Right hindlimb (tissue), 1 donor: ENCODE results near the gene PBX3.
A peak's percentile ranks its signal among the peaks of the same experiment; 100 is the strongest.

ENCODE experiments used
- DNase-seq: peaks from one replicate; pipeline ENCODE4 v3.0.0-alpha.2; 2018

PBX3 gene

DNA sequence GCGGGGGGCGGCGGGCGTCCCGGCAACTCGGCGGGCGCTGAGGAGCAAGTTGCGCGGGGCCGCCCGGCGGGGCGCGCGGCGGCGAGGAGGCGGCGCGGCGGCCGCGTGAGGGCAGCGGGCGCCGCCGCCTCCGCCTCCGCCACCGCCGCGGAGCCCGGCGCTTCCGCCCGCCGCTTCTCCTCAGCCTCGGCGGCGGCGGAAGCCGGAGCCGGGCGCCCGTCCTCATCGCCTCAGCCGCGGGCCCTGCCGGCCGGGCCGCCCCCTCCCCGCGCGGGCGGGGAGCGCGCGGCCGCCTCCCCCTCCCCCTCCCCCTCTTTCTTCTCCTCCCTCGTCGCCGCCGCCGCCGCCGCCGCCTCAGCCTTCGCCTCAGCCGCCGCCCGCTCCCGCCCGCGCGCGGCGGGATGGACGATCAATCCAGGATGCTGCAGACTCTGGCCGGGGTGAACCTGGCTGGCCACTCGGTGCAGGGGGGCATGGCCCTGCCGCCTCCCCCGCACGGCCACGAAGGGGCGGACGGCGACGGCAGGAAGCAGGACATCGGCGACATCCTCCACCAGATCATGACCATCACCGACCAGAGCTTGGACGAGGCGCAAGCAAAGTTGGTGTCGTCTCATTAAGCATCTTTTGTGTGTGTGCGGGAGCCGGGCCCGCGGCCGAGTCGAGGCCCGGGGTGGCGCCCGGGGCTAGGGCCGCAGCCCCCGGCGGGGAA is at the start of gene PBX3:
PBX3 (plus strand) TSS at position 321 of the 712 bp plus-strand sequence.
- DNase-seq = peak; percentile 68

DNA sequence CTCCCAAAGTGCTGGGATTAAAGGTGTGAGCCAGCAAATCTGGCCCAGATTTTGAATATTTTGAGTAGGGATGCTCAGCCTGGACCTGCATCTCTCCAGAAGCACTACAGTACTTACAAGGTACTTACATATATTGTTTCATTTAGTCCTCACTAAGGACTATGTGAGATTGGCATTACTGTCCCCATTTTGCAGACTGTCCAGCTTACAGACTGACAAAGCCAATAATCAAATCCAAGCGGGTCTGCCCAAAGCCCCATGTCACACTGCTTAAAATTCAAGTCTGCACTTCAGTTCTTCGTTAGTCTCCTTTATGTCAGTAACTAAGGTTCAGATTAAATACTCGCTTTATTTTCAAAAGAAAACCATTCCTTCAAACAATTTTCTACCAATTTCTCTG is 47.3 kb upstream of the PBX3 start:
- no peak for DNase-seq

DNA sequence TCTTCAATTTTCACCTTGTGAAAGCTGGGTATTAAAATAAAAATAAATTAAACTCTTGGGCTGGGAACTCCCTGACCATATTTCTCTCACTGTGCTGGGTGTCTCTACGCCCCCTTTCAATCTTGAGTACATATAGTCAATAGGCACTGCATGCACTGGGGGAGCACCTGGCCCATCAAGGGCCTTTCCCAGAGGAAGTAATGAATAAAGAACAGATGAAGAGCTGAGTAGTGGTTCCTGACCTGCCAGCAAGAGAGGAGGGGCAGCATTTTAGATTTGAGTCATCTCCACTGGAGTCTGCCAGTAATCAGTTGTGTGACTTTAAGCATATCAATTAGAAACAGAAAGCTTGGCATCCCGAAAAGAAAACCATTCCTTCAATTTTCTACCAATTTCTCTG is 46.4 kb upstream of the PBX3 start:
- DNase-seq = no peak

DNA sequence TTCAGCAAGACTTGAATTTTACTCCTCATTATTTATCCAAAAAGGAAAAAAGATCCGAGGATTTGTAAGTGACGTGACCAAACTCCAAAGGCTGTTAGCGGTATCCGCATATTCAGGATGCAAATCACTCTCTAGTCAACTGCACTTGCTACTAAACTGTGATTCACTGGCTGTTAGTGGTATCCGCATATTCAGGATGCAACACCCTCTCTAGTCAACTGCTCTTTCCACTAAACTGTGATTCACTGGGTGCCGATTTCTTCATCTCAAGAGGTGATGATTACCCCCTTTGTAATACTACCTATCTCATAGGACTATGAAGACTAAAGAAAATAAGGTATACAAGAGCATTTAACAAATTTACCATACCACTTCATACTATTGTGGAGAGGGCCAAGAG is 45.8 kb upstream of the PBX3 start:
- DNase-seq = no peak

DNA sequence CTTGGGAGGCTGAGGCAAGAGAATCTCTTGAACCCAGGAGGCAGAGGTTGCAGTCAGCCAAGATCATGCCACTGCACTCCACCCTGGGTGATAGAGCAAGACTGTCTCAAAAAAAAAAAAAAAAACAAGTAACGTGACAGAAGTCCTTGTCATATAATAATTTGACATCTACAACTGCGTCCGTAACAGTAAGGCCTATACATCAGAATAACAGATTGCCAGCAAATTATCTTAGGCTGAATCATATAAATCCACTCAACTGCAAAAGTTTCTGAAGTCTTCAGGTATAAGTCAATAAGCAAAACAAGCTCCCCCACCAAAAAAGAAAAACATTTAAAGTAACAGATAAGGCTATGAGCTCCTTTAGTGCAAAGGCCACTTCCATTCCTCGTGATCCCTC is 43.5 kb upstream of the PBX3 start:
- DNase-seq = no peak

DNA sequence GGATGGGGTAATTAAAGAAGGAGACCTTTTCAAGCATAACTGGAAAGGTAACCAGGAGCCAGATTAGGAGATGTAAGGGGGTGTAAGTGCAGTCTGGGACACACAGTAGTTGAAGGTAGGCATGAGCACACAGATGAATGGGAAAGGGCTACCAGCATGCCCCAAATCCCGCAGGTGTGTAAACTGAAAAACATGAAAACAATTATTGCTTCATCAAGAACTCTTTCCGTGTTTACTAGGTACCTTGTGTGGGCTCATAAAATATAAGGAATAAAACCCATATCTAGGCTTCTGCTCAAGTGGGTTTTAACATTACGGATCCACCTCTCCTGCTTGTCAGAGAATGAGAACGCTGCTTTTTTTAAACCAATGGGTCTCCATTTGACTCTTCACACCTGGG is 41.3 kb upstream of the PBX3 start:
- no peak for DNase-seq

DNA sequence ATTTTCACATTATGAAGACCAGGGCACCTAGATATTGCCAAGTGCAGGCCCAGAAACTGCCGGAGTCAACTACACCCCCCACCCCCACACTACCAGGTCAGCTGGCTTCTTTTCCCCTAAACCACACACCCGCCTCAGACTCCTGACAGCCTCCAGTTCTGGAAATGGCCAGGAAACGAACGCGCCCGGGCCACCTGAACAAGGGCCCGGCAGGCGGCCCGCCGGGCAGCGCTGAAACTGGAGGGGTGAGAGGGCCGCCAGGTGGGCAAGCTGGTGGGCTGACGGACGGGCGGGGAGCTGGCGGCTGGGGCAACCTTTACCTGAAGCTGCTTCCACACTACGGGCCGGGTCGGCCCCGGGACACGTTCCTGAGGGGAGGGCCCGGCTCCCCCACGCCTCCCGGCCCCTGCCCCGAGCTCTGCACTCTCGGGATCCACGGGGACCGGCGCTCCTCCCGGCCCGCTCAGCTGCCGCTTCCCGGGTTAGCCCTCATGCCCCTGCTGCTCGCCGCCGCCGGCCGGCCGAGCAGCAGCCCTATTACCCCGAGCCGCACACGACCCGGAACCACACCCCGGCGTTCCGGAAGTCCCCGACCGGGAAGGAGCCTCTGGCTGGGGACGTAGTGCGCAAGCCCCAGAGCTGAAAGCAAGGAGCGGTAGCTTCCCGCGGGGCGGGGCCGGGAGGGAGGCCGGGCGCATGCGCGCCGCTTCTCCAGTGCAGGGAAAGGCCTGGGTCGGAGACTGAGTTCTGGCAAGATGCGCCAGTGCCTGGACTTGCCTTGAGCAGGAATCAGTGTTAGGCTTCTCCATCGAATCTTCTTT is 40.3 kb upstream of the PBX3 start, which contains the start of gene MAPKAP1:
MAPKAP1 (minus strand) TSS at position 558 of the 821 bp plus-strand sequence. CDS start 34,634 bp downstream, outside the sequence.
- peak; percentile 98 for DNase-seq

DNA sequence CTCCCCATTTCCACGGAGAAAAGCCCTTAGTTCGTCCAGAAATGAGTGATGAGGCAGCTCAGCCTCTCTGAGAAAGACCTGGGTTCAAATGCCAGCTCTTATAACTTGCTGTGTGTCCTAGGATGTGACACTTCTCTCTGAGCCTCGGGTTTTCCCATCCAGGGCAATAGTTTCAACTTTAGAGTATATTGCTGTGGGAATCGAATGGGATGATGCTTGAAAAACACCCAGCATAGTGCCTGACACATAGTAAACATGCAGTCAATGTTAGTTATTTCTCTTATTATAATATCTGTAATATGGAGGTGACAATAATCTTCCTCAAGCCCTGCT is 39.7 kb upstream of the PBX3 start:
- no peak for DNase-seq

DNA sequence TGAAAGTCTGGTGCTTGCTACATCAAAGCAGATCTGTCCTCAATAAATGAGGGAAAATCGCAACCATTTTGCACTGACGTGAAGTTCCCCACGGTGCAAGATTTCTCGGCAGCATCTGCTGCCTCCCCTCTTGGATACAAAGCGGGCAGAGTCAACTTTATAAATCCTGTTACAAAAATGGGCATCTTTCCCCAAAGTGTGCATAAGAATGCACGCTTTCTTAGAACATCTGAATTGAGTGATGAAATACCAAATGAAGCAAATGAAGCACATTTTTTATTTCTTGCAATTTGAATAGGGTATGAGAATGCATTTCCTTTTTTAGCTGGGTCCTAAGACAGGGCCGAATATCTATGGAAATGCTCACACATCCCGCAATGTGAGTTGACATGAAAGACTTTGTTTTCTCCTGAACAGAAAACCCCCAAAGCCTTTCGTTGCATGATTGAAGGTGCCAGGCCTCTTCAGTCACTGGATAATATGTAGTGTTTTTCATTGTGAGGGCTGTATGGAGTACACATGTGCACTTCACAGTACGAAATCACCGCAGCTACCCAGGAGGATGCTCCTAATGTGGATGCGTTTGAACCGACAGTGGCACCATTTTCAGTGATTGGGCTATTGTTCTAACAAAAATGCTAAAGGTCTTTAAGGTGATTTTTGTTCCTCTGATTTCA is 20.6 kb upstream of the PBX3 start:
- DNase-seq = no peak

DNA sequence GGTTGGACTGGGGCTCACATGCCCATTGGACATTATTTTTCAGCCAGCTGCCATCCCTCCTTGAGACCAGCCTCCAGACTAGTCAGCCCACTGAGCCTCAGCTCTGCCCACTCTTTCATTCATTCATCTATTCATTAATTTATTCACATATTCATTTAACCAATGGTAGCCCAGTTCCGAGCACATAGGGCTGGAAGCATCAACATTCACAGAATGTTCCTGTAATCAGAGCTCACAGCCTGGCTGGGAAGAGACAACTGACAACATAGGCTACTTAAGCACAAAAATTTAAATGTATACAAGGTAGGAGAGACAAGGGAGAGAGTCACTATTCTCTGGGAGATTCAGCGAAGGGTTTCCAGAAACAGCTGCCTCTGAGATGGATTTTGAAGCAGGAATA is 17.0 kb upstream of the PBX3 start:
- DNase-seq = no peak

DNA sequence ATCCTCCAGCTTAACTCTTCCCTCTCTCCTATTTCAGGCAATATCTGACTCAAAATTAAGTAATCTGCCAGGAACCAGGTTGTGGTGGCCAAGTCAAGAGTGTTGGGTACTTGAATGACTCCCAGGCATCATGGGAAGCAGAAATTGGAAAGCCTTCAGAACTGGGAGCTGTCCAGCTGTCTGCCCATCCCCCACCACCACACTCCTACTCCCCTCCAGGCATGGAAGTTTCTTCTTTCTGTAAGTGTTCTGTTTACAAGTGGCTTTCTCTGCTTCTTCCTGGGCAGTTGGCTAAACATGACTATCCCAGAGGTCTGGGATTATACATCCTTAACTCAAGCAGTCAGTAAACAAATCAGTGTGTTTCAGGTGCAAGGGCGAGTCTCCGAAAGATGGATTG is 14.6 kb upstream of the PBX3 start:
- no peak for DNase-seq

DNA sequence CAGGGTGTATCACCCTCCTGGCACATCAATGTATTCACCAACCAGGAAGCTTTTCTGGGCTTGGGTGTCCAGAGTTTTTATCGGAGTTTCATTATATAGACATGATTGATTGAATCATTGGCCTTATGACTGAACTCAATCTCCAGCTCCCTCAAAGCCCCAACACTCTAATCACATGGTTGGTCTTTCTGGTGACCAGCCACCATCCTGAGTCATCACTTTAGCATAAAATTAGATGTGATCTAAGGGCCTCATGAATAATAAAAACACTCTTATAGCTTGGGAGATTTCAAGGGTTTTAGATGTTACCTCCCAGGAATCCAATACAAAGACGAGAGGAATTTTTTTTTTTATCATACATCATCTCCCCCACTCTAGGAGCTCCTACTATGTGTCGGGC is 7.7 kb upstream of the PBX3 start:
- DNase-seq = no peak

DNA sequence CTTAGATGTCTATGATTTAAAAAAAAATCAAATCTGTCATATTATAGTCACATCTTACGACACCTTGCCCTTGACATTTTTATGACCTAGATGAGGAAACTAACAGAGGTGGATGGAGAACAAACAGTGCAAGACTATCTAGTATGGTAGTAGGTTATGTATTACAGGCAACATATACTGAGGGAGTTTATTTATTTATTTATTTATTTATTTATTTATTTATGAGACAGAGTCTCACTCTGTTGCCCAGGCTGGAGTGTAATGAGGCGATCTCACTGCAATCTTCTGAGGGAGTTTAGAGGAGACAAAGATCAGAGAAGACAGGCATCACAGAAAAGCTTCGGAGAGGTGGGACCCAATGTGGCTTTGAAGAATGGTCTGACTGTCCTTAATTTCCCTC is 4.5 kb upstream of the PBX3 start:
- no peak for DNase-seq

DNA sequence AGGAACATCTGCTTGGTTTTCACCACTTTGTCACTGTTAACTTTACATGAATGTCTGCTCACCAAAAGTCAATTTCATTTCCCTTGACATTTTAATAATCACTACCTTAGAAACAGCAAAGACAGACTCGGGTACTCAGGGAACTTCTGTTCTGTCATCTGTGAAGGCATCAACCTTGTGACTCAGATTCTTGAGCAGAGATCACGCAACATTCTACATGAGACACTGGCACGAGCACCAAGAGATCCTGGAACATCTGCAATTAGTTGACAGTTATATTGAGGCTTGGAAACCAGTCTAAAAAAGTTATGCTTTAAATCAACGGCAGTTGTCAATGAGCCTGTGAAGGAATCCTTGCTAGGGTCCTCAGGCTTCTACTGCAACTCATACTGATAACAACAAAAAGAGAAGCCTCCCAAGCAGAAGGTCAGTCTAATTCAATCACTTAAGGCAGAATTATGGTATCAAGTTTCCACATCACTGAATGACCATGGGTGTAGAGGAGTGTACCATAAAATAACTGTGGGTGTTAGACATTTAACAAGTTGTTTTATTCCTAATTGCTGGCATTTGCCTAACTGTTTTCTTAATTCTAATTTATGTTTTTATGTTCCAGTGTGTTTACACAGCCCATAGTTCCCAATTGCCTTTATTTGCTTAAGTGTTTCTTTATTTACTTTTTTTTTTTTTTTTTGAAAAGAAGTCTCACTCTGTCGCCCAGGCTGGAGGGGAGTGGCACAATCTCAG is 3.3 kb upstream of the PBX3 start:
- no peak for DNase-seq

DNA sequence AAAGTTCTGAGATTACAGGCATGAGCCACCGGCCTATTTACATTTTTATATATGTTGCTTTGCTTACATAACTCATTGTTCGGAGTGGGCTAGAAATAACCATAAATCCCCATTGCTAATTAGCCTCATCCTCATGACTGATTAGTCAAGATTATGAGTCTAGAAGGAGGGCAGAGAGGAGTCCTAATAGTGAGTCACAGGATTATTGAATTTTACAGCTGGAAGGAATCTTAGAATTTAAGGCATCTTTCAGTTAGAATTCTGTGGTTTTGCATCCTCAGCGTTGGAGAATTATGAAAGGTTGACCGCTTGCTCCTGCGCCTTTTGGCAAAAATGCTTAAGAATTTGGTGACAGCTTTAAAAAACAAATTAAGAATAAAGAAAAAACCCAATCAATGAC is 2.6 kb upstream of the PBX3 start:
- no peak for DNase-seq

DNA sequence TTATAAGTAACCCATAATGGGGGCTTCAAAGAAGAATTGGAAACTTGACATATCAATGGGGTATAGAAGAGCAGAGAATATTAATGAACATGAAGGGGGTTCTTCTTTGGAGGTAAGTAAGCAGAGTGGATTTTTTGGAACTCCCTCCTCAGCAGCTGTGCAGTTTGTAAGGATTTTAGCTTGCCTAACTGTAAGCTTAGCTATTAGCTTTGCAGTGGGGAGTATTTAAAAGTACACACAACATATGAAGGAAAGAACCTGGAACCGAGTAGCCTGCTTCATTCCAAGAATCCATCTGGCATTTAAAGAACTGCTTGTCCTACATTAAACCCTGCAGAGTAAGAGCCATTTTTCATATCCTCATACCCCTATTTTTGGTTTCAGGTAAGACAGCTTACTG is 2.2 kb upstream of the PBX3 start:
- peak; percentile 53 for DNase-seq

DNA sequence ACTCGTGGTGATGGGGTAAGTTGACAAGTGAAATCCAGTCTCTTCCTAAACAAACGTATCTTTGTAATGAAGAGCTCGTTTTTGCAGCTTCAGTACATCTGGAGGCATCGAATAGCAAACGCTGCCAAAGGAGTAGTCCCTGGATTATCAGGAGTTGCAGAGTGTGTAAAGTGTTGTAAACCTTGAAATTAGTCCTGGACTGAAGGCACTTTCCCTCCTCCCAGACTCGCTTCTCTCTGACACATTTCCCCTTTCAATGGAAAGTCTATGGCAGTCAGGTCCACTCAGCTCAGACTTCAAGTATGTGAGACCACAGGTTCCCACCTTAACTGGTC is 1.5 kb upstream of the PBX3 start:
- DNase-seq = no peak

DNA sequence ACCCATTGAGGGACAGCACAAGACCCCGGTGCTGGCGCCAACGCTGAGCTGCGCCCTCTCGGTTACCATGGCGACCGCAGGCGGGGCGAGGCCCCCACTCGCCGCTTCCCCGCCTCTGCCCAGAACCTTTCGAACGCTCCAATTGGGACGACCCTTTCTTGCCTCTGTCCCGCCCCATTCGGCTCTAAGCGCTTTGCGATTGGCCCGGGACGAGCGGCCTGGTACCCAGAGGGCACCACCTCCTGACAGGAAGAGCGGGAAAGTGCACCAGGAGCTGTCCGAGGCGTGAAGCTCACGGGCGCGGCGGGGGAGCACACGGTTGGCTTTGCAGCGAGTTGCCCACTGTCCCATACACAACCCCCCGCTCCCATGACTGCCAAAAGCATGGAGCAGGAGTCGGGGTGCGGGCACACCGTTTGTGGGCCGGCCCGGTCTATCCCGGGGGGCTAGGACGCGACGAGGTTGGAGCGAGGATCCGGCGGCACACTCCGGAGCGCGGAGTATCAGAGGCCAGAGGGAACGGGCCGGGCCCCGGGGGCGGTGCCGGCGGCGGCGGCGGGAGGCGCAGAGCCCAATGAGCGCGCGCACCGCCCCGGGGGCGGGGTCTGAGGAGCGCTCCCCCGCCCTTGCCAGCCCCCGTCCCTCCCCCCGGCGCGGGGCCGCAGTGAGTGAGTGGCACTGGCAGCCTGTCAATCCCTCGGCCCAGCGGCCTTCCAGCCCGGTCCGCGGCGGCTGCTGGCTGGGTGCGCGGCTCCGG is 978 bp upstream of the PBX3 start:
- DNase-seq = peak; percentile 94

DNA sequence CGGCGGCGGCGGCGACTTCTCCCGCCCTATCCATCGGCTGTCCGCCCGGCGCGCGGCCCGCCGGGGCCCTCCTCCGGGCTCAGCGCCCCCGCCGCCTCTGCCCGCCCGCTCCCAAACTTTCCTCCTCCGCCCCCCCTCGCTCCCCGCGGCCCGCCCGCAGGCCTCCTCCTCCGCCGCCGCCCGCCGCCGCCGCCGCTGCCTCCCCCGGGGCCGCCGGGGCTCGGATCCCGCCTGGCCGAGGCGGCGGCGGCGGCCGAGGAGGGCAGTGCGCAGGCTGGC is 460 bp upstream of the PBX3 start:
- DNase-seq = no peak

DNA sequence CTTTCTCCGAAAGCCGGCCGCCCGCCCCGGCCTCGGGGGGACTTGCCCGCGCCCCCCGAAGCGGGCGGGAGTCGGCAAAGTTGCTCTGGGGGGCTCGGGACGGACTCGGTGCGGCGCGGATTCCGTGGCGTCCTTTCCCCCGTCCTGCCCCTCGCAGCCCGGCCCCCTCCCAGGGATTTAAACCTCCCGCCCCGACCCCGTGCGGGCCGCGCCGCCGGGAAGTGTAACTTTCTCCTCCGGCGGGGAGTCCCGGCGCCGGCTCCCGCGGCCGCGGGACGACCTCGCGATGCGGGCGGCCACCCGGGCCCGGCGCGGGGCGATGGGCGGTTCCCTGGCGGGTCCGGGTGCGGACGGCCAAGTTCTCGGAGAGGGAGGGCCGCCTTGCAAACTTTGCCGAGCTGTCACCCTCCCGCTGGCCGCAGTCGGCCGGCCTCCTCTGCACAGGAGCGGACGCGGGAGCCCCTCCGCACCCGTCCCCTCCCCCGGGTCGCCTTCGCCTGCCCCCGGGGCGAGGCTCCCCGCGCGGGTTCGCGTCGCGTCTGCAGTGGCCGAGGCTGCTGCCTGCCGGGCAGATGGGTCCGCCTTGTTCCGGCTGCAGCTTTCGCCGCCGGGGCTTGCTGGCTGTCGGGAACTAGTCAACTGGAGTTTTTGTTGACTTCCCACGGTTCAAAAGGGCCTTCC is 732 bp downstream of the PBX3 start:
- DNase-seq = peak; percentile 56

DNA sequence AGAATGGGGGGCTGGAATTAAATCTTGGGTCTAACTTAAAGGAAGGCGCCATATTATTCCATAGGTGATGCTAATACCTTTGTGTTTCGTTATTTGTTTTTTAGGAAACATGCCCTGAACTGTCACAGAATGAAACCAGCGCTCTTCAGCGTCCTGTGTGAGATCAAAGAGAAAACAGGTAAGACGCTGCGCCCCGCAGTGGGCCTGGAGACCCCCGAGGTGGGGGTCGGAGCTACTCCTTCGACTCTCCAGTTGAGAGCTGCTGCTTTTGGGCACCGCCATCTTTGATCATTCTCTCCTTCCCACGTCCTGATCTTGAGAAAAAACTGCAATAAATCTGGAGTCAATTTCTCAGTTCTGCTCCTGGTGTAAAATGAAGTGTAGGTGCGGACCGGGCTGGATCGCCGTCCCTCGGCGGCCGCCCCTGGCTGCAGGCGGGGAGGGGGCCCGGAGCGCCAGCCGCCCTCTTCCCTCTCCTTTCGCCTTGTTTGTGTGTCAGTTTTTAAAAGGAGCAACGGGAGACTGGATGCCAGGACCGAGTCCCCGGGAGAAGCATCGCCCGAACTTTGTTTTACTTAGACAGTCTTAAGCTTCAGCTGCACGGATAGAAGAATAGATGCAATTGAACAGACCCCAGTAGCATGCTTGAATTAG is 1.4 kb downstream of the PBX3 start:
- DNase-seq = peak; percentile 23
